NCI-H524 (cell line): ENCODE measurements around the gene PEMT.
A peak's percentile ranks its signal among the peaks of the same experiment; 100 is the strongest.

Experiments used
- DNase-seq, 2 experiments: peaks; one replicate each; lab custom pipeline; 2025; lab: John Stamatoyannopoulos, UW

The PEMT gene

GRCh38 chr17:17535957-17536356 is 55.6 kb downstream of the PEMT start:
- no peak for DNase-seq

- DNase-seq = no peak
Observed at GRCh38 chr17:17533901-17534441, 57.5 kb downstream of the PEMT start.

- DNase-seq = no peak
Observed at GRCh38 chr17:17532991-17533390, 58.5 kb downstream of the PEMT start.

GRCh38 chr17:17531156-17531555 is 60.4 kb downstream of the PEMT start:
- DNase-seq = peak; percentile 35 to 51

- no peak for DNase-seq
Observed at GRCh38 chr17:17528696-17529652, 62.5 kb downstream of the PEMT start.

GRCh38 chr17:17527956-17528500 is 63.5 kb downstream of the PEMT start:
- DNase-seq = no peak

GRCh38 chr17:17527534-17527933 is 64.0 kb downstream of the PEMT start:
- no peak for DNase-seq

GRCh38 chr17:17526369-17526768 is 65.1 kb downstream of the PEMT start:
- DNase-seq = no peak

- DNase-seq = no peak
Observed at GRCh38 chr17:17525956-17526355, 65.6 kb downstream of the PEMT start.

GRCh38 chr17:17525311-17525710 is 66.2 kb downstream of the PEMT start:
- DNase-seq = no peak

GRCh38 chr17:17523731-17524490 is 67.6 kb downstream of the PEMT start:
- peak in 1 of 2 experiments; percentile 51 for DNase-seq

- peak; percentile 94 to 97 for DNase-seq
Observed at GRCh38 chr17:17523001-17523730, 68.3 kb downstream of the PEMT start.

GRCh38 chr17:17520599-17521232 is 70.8 kb downstream of the PEMT start:
- DNase-seq = no peak

GRCh38 chr17:17519886-17520285 is 71.6 kb downstream of the PEMT start:
- DNase-seq = no peak

GRCh38 chr17:17518951-17519350 is 72.6 kb downstream of the PEMT start:
- no peak for DNase-seq

GRCh38 chr17:17518014-17518413 is 73.5 kb downstream of the PEMT start:
- DNase-seq = no peak

GRCh38 chr17:17516941-17517720 is 74.4 kb downstream of the PEMT start:
- DNase-seq = no peak

- peak; percentile 61 to 81 for DNase-seq
Observed at GRCh38 chr17:17515934-17516930, 75.3 kb downstream of the PEMT start.
